HG02852 (cell line): ENCODE results near the gene KANSL1.

ENCODE experiments used
- ATAC-seq: cut with Tn5 transposase; IDR thresholded peaks from one replicate; pipeline ENCODE4 v1.9.1; 2021; ENCODE audit warnings: mild to moderate bottlenecking, moderate library complexity; ENCODE audit not compliant: unreplicated experiment

KANSL1 gene

DNA sequence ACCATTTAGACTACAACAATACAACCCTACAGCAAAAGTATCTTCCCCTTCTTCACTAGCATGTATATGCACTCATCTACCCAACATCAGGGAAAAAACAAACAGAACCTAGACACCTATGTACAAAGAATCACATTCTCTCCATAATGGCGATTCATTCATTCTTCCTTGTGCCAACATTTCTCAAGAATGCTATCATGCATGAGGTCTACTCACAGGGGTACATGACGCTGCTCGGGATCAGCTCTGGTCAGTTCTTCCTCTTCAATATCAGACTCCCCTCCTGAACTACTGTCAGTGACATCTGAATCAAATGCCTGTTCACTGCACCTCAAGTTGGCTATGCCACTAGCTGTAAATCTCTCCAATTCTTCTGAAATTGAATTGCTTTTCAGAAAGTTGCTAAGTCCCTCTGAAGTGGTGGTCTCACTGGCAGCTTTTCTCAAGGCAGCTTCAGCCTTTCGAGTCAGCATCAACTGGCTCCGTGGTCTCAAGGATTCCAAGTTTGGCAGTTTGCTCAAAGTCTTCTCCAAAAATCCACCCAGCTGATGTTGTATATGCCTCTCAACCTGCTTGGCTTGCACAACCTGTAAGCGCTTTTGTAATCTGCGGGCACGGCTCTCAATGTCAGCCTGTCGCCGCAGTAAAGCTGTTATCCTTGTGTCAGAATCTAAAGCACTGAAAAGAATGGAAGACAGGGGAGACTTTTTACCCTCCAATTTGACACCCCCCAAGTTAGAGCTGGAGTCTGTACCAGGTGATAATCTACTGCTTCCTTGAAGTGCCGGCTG lies 22.4 kb downstream of the KANSL1 start:
- no peak for ATAC-seq

GRCh38 chr17:46169913-46170638 lies 23.2 kb downstream of the KANSL1 start:
- no peak for ATAC-seq

- ATAC-seq: no peak
Observed at GRCh38 chr17:46167826-46168569, 25.2 kb downstream of the KANSL1 start.

- no peak for ATAC-seq
Observed at GRCh38 chr17:46167267-46167666, 26.0 kb downstream of the KANSL1 start.

- ATAC-seq: no peak
Observed at GRCh38 chr17:46166692-46167249, 26.5 kb downstream of the KANSL1 start.

- no peak for ATAC-seq
Observed at GRCh38 chr17:46163929-46164594, 29.2 kb downstream of the KANSL1 start.

DNA sequence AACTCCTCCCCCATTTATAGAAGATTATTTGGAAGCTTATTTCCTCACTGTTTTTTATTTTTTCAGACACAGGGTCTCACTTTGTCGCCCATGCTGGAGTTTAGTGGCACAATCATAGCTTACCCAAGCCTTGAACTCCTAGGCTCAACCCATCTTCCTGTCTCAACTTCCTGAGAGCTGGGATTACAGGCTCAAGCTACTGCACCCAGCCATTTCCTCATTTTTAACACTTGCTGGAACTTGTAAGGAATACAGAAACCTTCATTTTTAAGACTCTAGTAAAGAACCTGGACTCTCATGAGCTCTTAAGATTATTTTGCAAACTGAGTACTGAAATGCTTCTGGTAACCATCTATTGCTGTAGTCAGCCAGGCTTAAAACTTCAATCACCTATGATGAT lies 29.9 kb downstream of the KANSL1 start:
- no peak for ATAC-seq

DNA sequence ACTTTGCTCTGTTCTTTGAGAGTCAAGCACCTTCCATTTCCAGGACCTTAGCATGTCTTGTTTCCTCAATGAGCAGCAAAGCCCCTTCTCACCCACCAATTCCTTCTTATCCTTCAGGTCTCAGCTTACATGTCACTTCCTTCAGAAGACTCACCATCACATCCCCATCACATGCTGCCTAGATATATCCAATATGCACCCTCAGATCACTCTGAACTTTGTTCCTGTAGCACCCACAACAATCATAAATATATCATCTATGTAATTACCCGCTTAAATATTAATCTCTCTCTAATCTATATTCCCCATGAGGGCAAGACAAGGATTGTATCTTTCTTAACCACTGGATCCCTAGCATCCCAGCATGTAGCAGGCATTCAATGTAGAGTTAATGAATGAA lies 30.4 kb downstream of the KANSL1 start:
- ATAC-seq: no peak

- no peak for ATAC-seq
Observed at GRCh38 chr17:46160169-46160568, 33.1 kb downstream of the KANSL1 start.

DNA sequence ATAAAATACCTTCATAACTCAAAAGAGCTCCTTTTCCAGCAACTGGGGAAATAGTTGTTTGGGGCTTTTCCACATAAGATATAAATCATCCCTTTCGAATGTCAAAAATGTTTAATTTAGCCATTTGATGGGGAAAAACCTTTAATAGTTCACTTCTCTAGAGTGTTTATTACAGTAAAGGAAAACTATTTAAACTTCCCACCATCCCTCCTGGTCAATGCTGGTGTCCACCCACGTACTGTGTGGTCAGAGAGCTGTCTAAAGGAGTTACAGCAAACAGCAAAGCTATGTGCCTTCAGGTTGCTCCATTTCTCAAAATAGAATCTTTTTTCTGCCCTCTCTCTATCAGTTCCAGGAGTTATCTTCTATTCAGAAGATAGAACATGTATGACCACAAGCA lies 33.5 kb downstream of the KANSL1 start:
- ATAC-seq: no peak

DNA sequence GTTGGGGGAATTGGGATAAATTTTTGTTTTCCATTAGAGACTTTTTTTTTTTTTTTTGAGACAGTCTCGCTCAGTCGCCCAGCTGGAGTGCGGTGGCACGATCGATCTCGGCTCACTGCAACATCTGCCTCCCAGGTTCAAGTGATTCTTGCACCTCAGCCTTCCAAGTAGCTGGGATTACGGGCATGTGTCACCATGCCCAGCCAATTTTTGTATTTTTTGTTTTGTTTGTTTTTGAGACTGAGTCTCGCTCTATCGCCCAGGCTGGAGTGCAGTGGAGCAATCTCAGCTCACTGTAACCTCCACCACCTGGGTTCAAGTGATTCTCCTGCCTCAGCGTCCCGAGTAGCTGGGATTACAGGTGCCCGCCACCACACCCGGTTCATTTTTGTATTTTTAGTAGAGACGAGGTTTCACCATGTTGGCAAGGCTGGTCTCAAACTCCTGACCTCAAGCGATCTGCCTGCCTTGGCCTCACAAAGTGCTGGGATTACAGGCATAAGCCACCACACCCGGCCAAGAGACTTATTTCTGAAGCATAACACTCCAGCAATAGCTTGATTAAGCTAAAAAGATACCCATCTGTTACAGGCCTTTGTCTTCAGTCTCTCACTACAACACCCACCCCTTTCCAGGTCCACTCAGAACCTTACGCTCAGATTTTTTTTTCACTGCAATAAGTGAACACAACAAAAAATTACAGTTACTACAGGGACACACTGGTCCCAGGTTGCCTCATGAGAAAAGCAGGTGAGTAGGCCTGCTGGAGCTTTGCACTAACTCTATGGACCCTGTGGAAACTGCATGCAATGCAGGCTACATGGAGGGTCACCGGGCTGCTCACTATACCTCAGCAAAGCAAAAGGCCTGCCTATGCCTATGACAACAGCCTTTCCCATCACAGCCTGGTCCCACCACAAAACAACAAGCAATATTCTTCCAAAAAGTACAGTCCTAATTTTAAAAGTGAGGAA lies 34.6 kb downstream of the KANSL1 start:
- ATAC-seq: no peak

- ATAC-seq: no peak
Observed at GRCh38 chr17:46157443-46158062, 35.7 kb downstream of the KANSL1 start.

- ATAC-seq: no peak
Observed at GRCh38 chr17:46154151-46154816, 38.9 kb downstream of the KANSL1 start.

GRCh38 chr17:46152423-46152822 lies 40.8 kb downstream of the KANSL1 start:
- no peak for ATAC-seq

DNA sequence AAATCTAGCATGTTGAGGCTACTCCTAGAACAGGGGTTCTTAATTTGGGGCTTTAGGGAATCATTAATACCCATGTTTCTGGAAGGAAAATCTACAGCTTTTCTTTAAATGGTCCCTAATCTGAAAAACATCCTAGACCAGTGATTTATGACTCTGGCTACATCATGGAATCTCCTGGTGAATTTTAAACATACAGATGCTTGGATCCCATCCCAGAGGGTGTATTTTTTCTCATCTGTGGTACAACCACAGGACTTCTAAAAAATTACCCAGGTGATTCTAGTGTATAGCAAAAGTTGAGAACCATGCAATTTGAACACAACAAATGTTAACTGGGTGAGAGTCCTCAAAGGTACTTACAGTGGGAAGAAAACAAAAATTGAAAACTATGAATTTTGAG lies 41.5 kb downstream of the KANSL1 start:
- no peak for ATAC-seq

DNA sequence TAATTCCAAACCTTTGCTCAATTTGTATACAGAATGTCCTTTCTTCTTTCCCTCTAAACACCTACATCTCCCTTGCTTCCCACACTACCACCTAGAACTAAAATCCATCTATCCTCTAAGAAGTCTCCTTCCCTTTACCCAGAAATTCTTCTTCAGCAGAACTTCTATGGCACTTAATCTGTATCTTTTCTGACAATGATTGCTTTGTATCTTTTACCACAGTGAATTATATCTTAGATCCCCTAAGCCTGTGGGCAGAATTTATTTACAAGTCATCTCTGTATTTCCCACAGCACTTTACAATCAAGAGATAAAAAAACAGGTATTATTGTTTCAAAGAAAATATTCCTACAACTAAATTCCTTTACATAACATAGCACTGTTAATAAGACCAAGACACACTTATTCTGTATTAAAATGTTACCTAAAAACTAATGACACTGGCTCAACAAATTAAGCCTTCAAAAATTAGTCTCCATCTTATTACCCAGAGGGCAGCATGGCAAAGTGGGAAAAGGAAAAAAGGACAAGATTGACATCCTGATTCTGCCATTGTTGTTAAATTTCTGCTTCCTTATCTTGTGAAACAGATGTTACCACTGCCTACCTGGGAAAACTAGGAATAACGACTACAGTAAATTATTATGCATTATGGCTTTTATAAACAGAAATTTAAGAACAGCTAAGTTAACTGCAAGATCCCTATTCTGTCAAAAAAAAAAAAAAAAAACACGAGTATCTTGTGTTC lies 42.8 kb downstream of the KANSL1 start:
- no peak for ATAC-seq

- no peak for ATAC-seq
Observed at GRCh38 chr17:46148247-46148646, 45.0 kb downstream of the KANSL1 start.

DNA sequence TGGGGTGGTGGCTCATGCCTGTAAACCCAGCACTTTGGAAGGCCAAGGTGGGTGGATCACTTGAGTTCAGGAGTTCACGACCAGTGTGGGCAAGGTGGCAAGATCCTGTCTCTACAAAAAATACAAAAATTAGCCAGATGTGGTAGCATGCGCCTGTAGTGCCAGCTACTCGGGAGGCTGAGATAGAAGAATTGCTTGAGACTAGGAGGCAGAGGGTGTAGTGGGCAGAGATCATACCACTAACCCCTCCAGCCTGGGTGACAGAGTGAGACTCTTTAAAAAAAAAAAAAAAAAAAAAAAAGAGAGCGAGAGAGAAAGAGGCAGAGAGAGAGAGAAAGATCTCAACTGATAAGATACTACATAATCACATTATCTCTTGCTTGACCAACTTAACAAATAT lies 45.9 kb downstream of the KANSL1 start:
- ATAC-seq: no peak
